Vagina (tissue), 2 donors: ENCODE results near the gene IL1RAPL2. TPM values are rescaled to one million over a fixed set of nuclear protein-coding genes. Genes with fewer than 3 reads are reported as not detected.

ENCODE experiments used
- DNase-seq, 2 donors: peaks; one replicate each; pipeline ENCODE4 v3.0.0-alpha.2; 2017; ENCODE audit errors: extremely low spot score in 2 of 2
- H3K27ac ChIP-seq: fragments of 200-600 bp; sonication (generic); one replicate; pipeline ENCODE4 v1.5.1; 2019
- H3K27me3 ChIP-seq: fragments of 200-600 bp; sonication (generic); one replicate; pipeline ENCODE4 v1.5.1; 2019
- H3K36me3 ChIP-seq, 2 donors: fragments of 200-600 bp; sonication (generic); one replicate each; pipeline ENCODE4 v1.5.1; 2017 to 2019
- H3K4me1 ChIP-seq: fragments of 200-600 bp; sonication (generic); one replicate; pipeline ENCODE4 v1.5.1; 2019
- H3K4me3 ChIP-seq, 2 donors: fragments of 200-600 bp; sonication (generic); 1 replicate in 1 of 2; 2 replicates in 1 of 2; pipeline ENCODE4 v1.5.1; 2016 to 2019
- H3K9me3 ChIP-seq: fragments of 200-600 bp; sonication (generic); one replicate; pipeline ENCODE4 v1.5.1; 2019
- CTCF ChIP-seq, 3 experiments: fragments of 450-650 bp in 2 of 3; fragments of 200-600 bp in 1 of 3; sonication (generic) in 1 of 3; IDR thresholded peaks; one replicate each; pipeline ENCODE4 v1.5.1; 2017 to 2019; ENCODE audit warnings: antibody characterized with exemption in 3 of 3, mild to moderate bottlenecking in 2 of 3, moderate library complexity in 2 of 3
- POLR2A ChIP-seq, 2 donors: fragments of 450-650 bp; IDR thresholded peaks; one replicate each; pipeline ENCODE4 v1.6.1; 2017; ENCODE audit warnings: antibody characterized with exemption in 2 of 2, mild to moderate bottlenecking in 2 of 2, moderate library complexity in 2 of 2
- POLR2AphosphoS5 ChIP-seq, 2 donors: sonication (generic); formaldehyde crosslinking; IDR thresholded peaks; one replicate each; pipeline ENCODE4 v1.9.0; 2017; ENCODE audit warnings: antibody characterized with exemption in 2 of 2, mild to moderate bottlenecking in 2 of 2, low read depth in 1 of 2; ENCODE audit not compliant: insufficient read depth in 1 of 2
- intact Hi-C: fragments of 100-400 bp; cut with DNase I; formaldehyde crosslinking; loops from one replicate; pipeline ENCODE4 v1.15.1; 2023
- total RNA-seq: library from RNA; depleted of rRNA; stranded (reverse); fragments of >200 nt; gene quantifications from one replicate; pipeline ENCODE4 v1.2.3, GENCODE V29; 2016

IL1RAPL2 gene
- total RNA-seq, 1 donor from 2014 or later = 0.25 TPM

GRCh38 chrX:104696667-104697066 lies 130.7 kb downstream of the IL1RAPL2 start:
- TF ChIP-seq CTCF (IDR thresholded peaks at IDR 0.05) (no peak), POLR2A (IDR thresholded peaks at IDR 0.05) (no peak), POLR2AphosphoS5 (IDR thresholded peaks at IDR 0.05; ENCODE audit: insufficient read depth in 1 of 2, low read depth in 1 of 2) (no peak)
- intact Hi-C loops = no loop called here
- H3K4me1 ChIP-seq = no peaks in the 10 kb centered on the region
- no peak for DNase-seq
- H3K27me3 ChIP-seq = no peaks in the 10 kb centered on the region
- H3K4me3 ChIP-seq = no peak overlapping the region
- no peaks in the 10 kb centered on the region for H3K9me3 ChIP-seq
- no peak overlapping the region for H3K27ac ChIP-seq
- H3K36me3 ChIP-seq = no peaks in the 10 kb centered on the region

- intact Hi-C loops = no loop called here
- no peak for DNase-seq
- H3K27ac ChIP-seq = no peak overlapping the region
- H3K4me3 ChIP-seq = no peak overlapping the region
- H3K4me1 ChIP-seq = no peaks in the 10 kb centered on the region
- no peak for TF ChIP-seq POLR2A (IDR thresholded peaks at IDR 0.05)
- no peak for TF ChIP-seq CTCF (IDR thresholded peaks at IDR 0.05)
- H3K27me3 ChIP-seq = no peaks in the 10 kb centered on the region
- no peaks in the 10 kb centered on the region for H3K9me3 ChIP-seq
- H3K36me3 ChIP-seq = no peaks in the 10 kb centered on the region
Observed at GRCh38 chrX:104697294-104697693, 131.3 kb downstream of the IL1RAPL2 start.

GRCh38 chrX:104707042-104707441 lies 141.0 kb downstream of the IL1RAPL2 start:
- H3K27me3 ChIP-seq = no peaks in the 10 kb centered on the region
- H3K27ac ChIP-seq = no peak overlapping the region
- DNase-seq = no peak
- TF ChIP-seq CTCF (IDR thresholded peaks at IDR 0.05) (no peak), POLR2A (IDR thresholded peaks at IDR 0.05) (no peak), POLR2AphosphoS5 (IDR thresholded peaks at IDR 0.05; ENCODE audit: insufficient read depth in 1 of 2, low read depth in 1 of 2) (no peak)
- no peaks in the 10 kb centered on the region for H3K4me1 ChIP-seq
- H3K9me3 ChIP-seq = no peaks in the 10 kb centered on the region
- H3K36me3 ChIP-seq = no peaks in the 10 kb centered on the region
- intact Hi-C loops = no loop called here
- H3K4me3 ChIP-seq = no peak overlapping the region

- TF ChIP-seq POLR2AphosphoS5 (IDR thresholded peaks at IDR 0.05; ENCODE audit: insufficient read depth in 1 of 2, low read depth in 1 of 2) (no peak), CTCF (IDR thresholded peaks at IDR 0.05) (no peak), POLR2A (IDR thresholded peaks at IDR 0.05) (no peak)
- Histone ChIP-seq H3K36me3 (no peaks in the 10 kb centered on the region), H3K27ac (no peak overlapping the region), H3K9me3 (no peaks in the 10 kb centered on the region), H3K27me3 (no peaks in the 10 kb centered on the region), H3K4me3 (no peak overlapping the region), H3K4me1 (no peaks in the 10 kb centered on the region)
- intact Hi-C loops = no loop called here
- DNase-seq = no peak
Observed at GRCh38 chrX:104707572-104707971, 141.6 kb downstream of the IL1RAPL2 start.

GRCh38 chrX:104712515-104712914 lies 146.5 kb downstream of the IL1RAPL2 start:
- Histone ChIP-seq H3K4me3 (no peak overlapping the region), H3K27me3 (no peaks in the 10 kb centered on the region), H3K36me3 (no peaks in the 10 kb centered on the region), H3K27ac (no peak overlapping the region), H3K4me1 (no peaks in the 10 kb centered on the region), H3K9me3 (no peaks in the 10 kb centered on the region)
- TF ChIP-seq POLR2AphosphoS5 (IDR thresholded peaks at IDR 0.05; ENCODE audit: insufficient read depth in 1 of 2, low read depth in 1 of 2) (no peak), POLR2A (IDR thresholded peaks at IDR 0.05) (no peak), CTCF (IDR thresholded peaks at IDR 0.05) (no peak)
- intact Hi-C loops = no loop called here
- no peak for DNase-seq
